ENCODE results near the gene KLHL9. TPM values are rescaled to one million over a fixed set of nuclear protein-coding genes. Genes with fewer than 3 reads are reported as not detected.

Gene KLHL9
- total and polyA plus RNA-seq, 2 donors (not counting 1 experiment from before 2014, with no cell fraction given) = 4.3 to 17.6 TPM

DNA sequence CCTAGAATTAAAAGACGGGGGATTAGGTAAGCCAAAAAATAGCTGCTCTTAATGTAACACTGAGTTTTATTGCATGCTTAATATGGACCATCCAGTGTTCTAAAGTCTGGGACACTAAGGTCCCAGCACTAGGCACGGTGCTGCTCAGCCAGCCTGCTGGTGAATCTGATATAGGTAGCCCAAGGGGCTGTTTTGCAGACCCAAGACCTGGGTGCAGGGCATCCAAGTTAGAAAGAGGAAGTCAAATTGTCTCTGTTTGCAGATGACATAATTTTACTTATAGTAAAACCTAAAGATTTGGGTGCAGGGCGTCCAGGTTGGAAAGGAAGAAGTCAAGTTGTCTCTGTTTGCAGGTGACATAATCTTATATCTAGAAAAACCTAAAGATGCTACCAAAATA lies 47.9 kb downstream of the KLHL9 start:
- Histone ChIP-seq H2AFZ (ENCODE audit: insufficient read depth, low read depth, low read length, poor library complexity, severe bottlenecking) (no peak overlapping the region), H3K36me3 (replicated peaks in 1 of 2; ENCODE audit: control extremely low read depth in 1 of 2, control insufficient read depth in 1 of 2, extremely low read depth in 1 of 2, insufficient read depth in 2 of 2, low read length in 1 of 2) (no peaks in the 10 kb centered on the region), H4K20me1 (ENCODE audit: control insufficient read depth, insufficient read depth, low read length, poor library complexity, severe bottlenecking) (no peaks in the 10 kb centered on the region), H3K27ac (ENCODE audit: low read length in 2 of 2) (no peak overlapping the region), H3K4me1 (ENCODE audit: control insufficient read depth in 2 of 2, insufficient read depth in 2 of 2, low read length in 2 of 2) (no peaks in the 10 kb centered on the region), H3K4me2 (replicated peaks; ENCODE audit: low read depth, low read length, poor library complexity, severe bottlenecking) (no peak overlapping the region), H3K27me3 (replicated peaks in 1 of 4; ENCODE audit: control extremely low read depth in 1 of 4, control insufficient read depth in 3 of 4, insufficient read depth in 4 of 4, low read length in 3 of 4) (peaks cover 0 to 9% (median 0%) of the 10 kb centered on the region in 4 experiments), H3K9ac (ENCODE audit: low read length) (no peak overlapping the region), H3K79me2 (ENCODE audit: control insufficient read depth, insufficient read depth, low read length) (no peaks in the 10 kb centered on the region), H3K4me3 (ENCODE audit: control extremely low read depth in 1 of 5, extremely low read depth in 1 of 5, insufficient read depth in 1 of 5, low read depth in 2 of 5, low read length in 4 of 5) (no peak overlapping the region), H3K9me3 (ENCODE audit: control extremely low read depth in 1 of 3, control insufficient read depth in 2 of 3, insufficient read depth in 1 of 3, low read length in 2 of 3) (no peaks in the 10 kb centered on the region)
- intact Hi-C loops (cut with micrococcal nuclease) = no loop called here
- ATAC-seq (ENCODE audit: low read depth) = no peak
- H3K4me3 Mint-ChIP-seq = no peak overlapping the region
- peaks cover 21% of the 10 kb centered on the region for H3K27me3 Mint-ChIP-seq
- H3K4me1 Mint-ChIP-seq = no peaks in the 10 kb centered on the region
- ChIA-PET POLR2A (no interaction called here), CTCF (no interaction called here)
- no peak for DNase-seq
- no peak overlapping the region for H3K27ac Mint-ChIP-seq
- TF ChIP-seq, protein P1, sequence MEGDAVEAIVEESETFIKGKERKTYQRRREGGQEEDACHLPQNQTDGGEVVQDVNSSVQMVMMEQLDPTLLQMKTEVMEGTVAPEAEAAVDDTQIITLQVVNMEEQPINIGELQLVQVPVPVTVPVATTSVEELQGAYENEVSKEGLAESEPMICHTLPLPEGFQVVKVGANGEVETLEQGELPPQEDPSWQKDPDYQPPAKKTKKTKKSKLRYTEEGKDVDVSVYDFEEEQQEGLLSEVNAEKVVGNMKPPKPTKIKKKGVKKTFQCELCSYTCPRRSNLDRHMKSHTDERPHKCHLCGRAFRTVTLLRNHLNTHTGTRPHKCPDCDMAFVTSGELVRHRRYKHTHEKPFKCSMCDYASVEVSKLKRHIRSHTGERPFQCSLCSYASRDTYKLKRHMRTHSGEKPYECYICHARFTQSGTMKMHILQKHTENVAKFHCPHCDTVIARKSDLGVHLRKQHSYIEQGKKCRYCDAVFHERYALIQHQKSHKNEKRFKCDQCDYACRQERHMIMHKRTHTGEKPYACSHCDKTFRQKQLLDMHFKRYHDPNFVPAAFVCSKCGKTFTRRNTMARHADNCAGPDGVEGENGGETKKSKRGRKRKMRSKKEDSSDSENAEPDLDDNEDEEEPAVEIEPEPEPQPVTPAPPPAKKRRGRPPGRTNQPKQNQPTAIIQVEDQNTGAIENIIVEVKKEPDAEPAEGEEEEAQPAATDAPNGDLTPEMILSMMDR (IDR thresholded peaks at IDR 0.05) = no peak
- TF ChIP-seq EZH2 (IDR thresholded peaks at IDR 0.05; ENCODE audit: borderline replicate concordance, insufficient read depth, low read depth, low read length, poor library complexity, severe bottlenecking) = no peak
- H3K9me3 Mint-ChIP-seq (ENCODE audit: insufficient read depth) = no peaks in the 10 kb centered on the region
- 80% methylated on average over 2 of the region's 3 CpGs for WGBS (ENCODE audit: insufficient coverage)

DNA sequence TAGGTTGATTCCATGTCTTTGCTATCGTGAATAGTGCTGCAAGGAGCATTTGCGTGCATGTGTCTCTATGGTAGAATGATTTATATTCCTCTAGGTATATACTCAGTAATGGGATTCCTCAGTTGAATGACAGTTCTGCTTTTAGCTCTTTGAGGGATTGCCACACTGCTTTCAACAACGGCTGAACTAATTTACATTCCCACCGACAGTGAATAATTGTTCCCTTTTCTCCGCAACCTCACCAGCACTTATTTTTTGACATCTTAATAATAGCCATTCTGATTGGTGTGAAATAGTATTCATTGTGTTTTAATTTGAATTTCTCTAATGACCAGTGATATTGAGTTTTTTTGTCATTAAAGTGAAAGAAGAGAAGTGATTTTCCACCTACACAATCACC lies 48.5 kb downstream of the KLHL9 start:
- Mint-ChIP-seq H3K9me3 (ENCODE audit: insufficient read depth) (no peaks in the 10 kb centered on the region), H3K27me3 (peaks cover 21% of the 10 kb centered on the region)

More for the DNA sequence above, 48.5 kb downstream of the KLHL9 start:
- Histone ChIP-seq H3K9me3 (ENCODE audit: control extremely low read depth in 1 of 3, control insufficient read depth in 2 of 3, insufficient read depth in 1 of 3, low read length in 2 of 3) (no peaks in the 10 kb centered on the region), H4K20me1 (ENCODE audit: control insufficient read depth, insufficient read depth, low read length, poor library complexity, severe bottlenecking) (no peaks in the 10 kb centered on the region), H3K4me2 (replicated peaks; ENCODE audit: low read depth, low read length, poor library complexity, severe bottlenecking) (no peak overlapping the region), H3K4me3 (ENCODE audit: control extremely low read depth in 1 of 5, extremely low read depth in 1 of 5, insufficient read depth in 1 of 5, low read depth in 2 of 5, low read length in 4 of 5) (no peak overlapping the region), H3K4me1 (ENCODE audit: control insufficient read depth in 2 of 2, insufficient read depth in 2 of 2, low read length in 2 of 2) (no peaks in the 10 kb centered on the region), H3K79me2 (ENCODE audit: control insufficient read depth, insufficient read depth, low read length) (no peaks in the 10 kb centered on the region), H3K27me3 (replicated peaks in 1 of 4; ENCODE audit: control extremely low read depth in 1 of 4, control insufficient read depth in 3 of 4, insufficient read depth in 4 of 4, low read length in 3 of 4) (peaks cover 0 to 9% (median 0%) of the 10 kb centered on the region in 4 experiments), H2AFZ (ENCODE audit: insufficient read depth, low read depth, low read length, poor library complexity, severe bottlenecking) (no peak overlapping the region), H3K36me3 (replicated peaks in 1 of 2; ENCODE audit: control extremely low read depth in 1 of 2, control insufficient read depth in 1 of 2, extremely low read depth in 1 of 2, insufficient read depth in 2 of 2, low read length in 1 of 2) (no peaks in the 10 kb centered on the region), H3K27ac (ENCODE audit: low read length in 2 of 2) (no peak overlapping the region), H3K9ac (ENCODE audit: low read length) (no peak overlapping the region)
- TF ChIP-seq, protein P1 (IDR thresholded peaks at IDR 0.05) = no peak
- no peak for TF ChIP-seq EZH2 (IDR thresholded peaks at IDR 0.05; ENCODE audit: borderline replicate concordance, insufficient read depth, low read depth, low read length, poor library complexity, severe bottlenecking)
- H3K4me1 Mint-ChIP-seq = no peaks in the 10 kb centered on the region
- no peak overlapping the region for H3K4me3 Mint-ChIP-seq
- DNase-seq = no peak
- ChIA-PET POLR2A (no interaction called here), CTCF (no interaction called here)
- no peak overlapping the region for H3K27ac Mint-ChIP-seq
- ATAC-seq (ENCODE audit: low read depth) = no peak
- 25% methylated on average over 1 of the region's 5 CpGs for WGBS (ENCODE audit: insufficient coverage)
- intact Hi-C loops (cut with micrococcal nuclease) = no loop called here

Data from B cell (primary cell).